Suppressor macrophage treated with lipopolysaccharide for 1 hour (primary cell): ENCODE measurements around the gene NAXD.
A peak's percentile ranks its signal among the peaks of the same experiment; 100 is the strongest.
"Not testable (repeated sequence)": the region's sequence is repeated elsewhere in the genome, so short reads cannot be mapped to it uniquely, and the experiment has no call there.

Source experiments
- DNase-seq, 3 donors: peaks; one replicate each; pipeline ENCODE4 v3.0.0-alpha.2; 2020 to 2022

The NAXD gene

DNA sequence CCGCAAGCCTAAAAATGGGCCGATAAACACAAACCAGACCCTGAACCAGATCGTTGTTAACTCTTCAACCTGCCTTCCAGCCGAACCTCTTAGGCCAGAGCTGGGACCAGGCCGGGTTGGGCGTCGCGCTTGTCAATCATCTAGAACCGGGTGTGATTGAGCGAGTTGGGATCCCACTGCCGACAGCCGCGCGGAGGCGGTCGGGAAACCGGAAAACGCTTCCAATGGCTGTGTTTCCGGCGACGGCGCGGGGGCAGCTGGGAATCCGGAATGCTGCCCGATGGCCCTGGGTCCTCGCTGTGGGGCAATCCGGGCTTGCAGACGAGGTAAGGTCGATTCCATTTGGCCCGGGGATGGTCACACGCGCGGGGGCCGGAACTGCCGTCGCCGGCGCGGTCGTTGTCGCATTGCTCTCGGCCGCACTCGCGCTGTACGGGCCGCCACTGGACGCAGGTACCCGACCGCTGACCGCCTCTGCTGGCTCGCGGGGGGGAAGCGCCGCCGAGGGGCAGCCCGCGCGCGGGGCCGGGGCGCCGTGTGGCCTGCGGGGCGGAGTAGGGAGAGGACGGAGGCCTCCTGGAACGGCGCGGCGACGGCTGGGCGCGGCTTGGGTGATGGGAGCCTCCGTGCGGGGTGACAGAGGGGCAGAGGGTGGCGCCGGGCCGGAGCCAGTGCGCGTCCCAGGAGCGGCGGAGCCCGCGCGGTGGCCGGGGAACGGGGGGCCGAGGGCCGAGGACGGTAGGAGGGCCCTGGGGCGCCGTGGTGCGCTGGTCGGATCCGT, at the start of gene NAXD:
TSS of gene NAXD (plus strand) at position 224 of the 781 bp plus-strand sequence. CDS start at position 281, 57 bp downstream.
- DNase-seq, result peak; percentile 92 to 94 (median 92)

- no peak for DNase-seq
Measured at GRCh38 chr13:110566171-110566570, 49.2 kb upstream of the NAXD start.

DNA sequence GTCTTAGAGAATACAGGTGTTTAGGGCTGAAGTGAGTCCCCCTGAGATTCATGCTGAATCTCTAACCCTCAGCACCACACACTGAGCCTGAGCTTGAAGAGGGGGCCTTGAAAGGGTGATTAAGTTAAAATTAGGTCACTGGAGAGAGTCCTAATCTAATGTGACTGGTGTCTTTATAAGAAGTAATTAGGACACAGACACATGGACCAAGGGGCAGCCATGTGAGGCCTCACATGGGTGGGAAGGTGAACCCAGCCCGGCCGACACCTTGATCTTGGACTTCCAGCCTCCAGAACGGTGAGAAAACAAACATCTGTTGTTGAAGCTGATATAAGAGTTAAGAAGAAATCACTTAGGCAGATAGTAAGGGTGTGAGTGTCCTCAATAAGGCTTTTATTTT, 46.7 kb upstream of the NAXD start:
- DNase-seq, result no peak

DNA sequence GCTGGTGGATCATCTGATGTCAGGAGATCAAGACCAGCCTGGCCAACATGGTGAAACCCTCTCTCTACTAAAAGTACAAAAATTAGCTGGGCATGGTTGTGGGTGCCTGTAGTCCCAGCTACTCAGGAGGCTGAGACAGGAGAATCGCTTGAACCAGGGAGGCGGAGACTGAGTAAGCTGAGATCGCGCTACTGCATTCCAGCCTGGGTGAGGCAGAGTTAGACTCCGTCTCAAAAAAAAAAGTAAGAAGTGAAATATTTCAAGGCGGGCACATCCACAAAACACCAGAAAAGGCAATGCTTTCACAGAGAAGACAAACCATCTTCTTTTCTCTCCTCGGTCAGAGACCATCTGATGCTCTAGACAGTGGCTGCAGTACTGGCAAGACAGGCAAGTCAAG, 45.4 kb upstream of the NAXD start:
- not testable (repeated sequence) for DNase-seq

DNA sequence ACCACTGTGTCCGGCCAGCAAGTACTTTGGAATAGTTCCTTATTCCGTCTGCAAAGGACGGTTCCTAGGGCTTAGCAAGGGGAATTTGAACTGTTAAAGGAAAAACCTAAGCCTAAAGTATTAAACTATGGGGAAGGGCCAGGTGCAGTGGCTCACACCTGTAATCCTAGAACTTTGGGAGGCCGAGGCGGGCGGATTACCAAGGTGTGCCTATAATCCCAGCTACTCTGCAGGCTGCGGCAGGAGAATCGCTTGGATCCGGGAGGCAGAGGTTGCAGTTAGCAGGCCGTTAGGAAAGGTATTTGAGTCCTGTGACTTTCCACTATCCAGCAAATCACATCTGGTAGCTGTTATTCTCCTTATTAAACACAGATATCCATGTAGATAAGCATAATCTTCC, 44.5 kb upstream of the NAXD start:
- DNase-seq, result no peak

- DNase-seq, result no peak
Measured at GRCh38 chr13:110571896-110572777, 43.2 kb upstream of the NAXD start.

GRCh38 chr13:110572778-110573118, 42.6 kb upstream of the NAXD start:
- DNase-seq, result no peak

DNA sequence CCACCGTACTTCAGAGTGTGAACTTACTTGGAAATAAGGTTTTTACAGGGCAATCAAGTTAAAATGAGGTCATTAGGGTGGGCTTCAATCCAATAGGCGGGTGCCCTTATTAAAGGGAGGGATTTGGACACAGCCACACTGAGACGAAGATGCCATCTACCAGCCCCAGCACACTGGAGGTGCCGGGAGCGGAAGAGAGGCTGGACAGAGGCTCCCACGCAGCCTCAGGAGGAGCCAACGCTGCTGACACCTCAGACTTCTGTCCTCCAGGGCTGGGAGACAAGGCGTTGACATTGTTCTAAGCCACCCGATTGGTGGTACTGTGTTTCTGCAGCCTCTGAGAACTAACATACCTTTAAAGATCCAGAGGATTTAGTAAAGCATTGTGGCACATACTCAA, 41.2 kb upstream of the NAXD start:
- DNase-seq, result no peak

DNA sequence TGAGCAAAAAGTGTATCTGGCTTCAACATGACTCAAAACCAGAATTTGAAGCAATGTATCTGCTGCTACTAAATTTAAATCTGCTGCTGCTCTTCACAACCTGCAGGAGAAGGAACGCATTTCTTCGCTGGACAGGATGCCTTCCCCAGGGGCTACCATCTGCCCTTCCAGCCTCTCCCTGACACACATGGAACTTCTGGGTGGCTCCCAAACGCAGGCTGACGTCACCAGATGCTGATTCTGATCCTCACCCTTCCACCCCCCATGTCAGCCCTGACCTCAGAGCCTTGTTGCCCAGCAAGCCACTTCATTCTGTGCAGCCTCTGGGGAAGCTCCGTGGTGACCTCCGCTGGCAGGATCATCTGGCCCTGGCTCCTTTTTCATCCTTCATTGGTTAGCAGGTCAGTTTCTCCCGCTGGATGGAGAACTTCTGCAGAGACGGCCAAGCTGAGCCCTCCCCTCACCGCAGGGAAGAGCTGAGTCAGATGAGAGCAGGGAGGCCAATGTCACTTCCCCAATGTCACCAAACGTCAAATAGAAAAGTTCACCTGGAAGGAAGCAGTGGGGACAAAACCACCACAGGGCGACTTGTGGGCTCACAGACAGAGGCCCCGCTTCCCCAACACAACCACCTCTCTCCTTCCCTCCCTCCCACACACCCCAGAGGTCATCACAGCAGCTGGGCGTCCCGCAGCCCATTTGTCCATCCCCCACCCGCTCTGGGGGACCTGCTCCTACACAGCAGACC, 39.8 kb upstream of the NAXD start:
- DNase-seq, result peak; percentile 68 to 83 (median 81)

- no peak for DNase-seq
Measured at GRCh38 chr13:110576070-110576394, 39.3 kb upstream of the NAXD start.

- no peak for DNase-seq
Measured at GRCh38 chr13:110576736-110577476, 38.4 kb upstream of the NAXD start.

GRCh38 chr13:110578363-110578762, 37.0 kb upstream of the NAXD start:
- peak; percentile 34 to 39 (median 36) for DNase-seq

DNA sequence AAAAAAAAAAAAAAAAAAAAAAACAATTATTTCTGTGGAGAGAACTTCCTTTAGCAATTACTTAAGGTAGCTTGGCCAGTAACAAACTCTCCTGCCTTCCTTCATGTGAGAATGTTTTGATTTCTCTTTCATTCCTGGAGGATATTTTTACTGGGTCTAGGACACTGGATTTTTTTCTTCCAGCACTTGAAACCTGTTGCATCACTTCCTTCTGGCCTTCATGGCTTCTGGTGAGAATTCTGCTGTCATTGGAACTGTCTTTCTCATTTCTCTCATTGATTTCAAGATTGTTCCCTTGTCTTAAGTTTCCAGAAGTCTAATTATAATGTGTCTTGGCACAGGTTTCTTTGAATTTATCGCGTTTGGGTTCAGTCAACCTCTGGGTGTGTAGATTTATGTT, 34.5 kb upstream of the NAXD start:
- peak; percentile 29 to 63 (median 54) for DNase-seq

- DNase-seq, result no peak
Measured at GRCh38 chr13:110581506-110582185, 33.7 kb upstream of the NAXD start.

- no peak for DNase-seq
Measured at GRCh38 chr13:110582421-110582954, 32.9 kb upstream of the NAXD start.

GRCh38 chr13:110583178-110583865, 32.0 kb upstream of the NAXD start:
- no peak for DNase-seq

DNA sequence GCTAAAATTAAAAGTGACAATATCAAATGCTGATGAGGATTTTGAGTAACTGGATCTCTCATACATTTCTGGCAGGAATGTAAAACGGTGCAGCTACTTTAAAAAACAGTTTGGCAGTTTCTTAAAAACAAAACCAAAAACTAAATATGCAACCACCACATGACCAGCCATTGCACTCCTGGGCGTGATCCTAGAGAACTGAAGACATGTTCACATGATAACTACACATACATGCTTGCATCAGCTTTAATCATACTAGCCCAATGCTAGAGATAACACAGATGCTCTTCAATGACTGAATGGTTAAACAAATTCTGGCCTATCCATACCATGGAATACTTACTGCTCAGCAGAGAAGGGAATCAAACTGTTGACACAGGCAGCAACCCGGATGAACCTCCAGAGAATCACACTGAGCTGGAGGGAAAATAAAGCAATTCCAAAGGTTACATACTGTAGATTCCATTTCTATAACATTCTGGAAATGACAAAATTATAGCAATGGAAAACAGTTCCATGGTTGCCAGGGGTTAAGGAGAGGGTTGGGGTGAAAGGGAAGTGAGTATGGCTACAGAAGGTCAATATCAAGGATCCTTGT, 25.5 kb upstream of the NAXD start:
- DNase-seq, result peak; percentile 26 to 41 (median 28)

GRCh38 chr13:110590577-110590976, 24.8 kb upstream of the NAXD start:
- no peak for DNase-seq

DNA sequence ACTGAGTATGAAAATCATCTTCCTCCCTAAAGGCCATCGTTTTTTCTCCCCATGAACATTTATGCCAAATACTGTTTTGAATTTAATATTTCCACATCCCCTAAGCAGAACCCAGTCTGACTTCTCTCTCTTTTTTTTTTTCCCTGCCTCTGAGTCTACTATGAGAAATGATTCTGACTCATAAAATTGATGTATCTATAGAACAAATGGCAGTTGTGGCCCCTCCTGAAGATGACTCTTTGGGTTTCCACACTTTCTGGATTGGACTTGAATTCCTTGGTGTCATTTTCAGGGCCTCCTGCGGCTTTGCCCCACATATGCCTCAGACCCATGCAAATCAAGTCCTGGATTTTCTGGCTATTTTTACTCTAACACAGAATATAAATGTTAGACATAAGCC, 22.7 kb upstream of the NAXD start:
- DNase-seq, result peak; percentile 6 to 65 (median 18)

- peak; percentile 69 to 85 (median 82) for DNase-seq
Measured at GRCh38 chr13:110593430-110594130, 21.8 kb upstream of the NAXD start.
